HepG2 (cell line): ENCODE data around the gene DNPEP. TPM values are rescaled to one million over a fixed set of nuclear protein-coding genes. Genes with fewer than 3 reads are reported as not detected.

Experiments
- ARID4A ChIP-seq: sonication (generic); formaldehyde crosslinking; IDR thresholded peaks from 2 replicates; pipeline ENCODE4 v1.5.0; 2020; ENCODE audit warnings: mild to moderate bottlenecking, missing genetic modification reagents, borderline replicate concordance
- ASH2L ChIP-seq: fragments of 300-600, 200-600 bp; sonication (generic); IDR thresholded peaks from 2 replicates; pipeline ENCODE4 v1.7.0; 2017; ENCODE audit warnings: low read depth, mild to moderate bottlenecking, moderate library complexity, mixed read lengths, low read length; ENCODE audit not compliant: insufficient read length
- NFKB2 ChIP-seq: sonication (generic); formaldehyde crosslinking; IDR thresholded peaks from 2 replicates; pipeline ENCODE4 v1.4.0; 2020; ENCODE audit warnings: missing genetic modification reagents, borderline replicate concordance
- SNAPC2 ChIP-seq: sonication (generic); formaldehyde crosslinking; IDR thresholded peaks from 2 replicates; pipeline ENCODE4 v1.8.1; 2022; ENCODE audit warnings: mild to moderate bottlenecking, missing genetic modification reagents
- STAG1 ChIP-seq: sonication (generic); formaldehyde crosslinking; IDR thresholded peaks from 2 replicates; pipeline ENCODE4 v1.4.0; 2020; ENCODE audit warnings: missing genetic modification reagents
- ZNF704 ChIP-seq: sonication (generic); formaldehyde crosslinking; IDR thresholded peaks from 2 replicates; pipeline ENCODE4 v1.8.1; 2023; ENCODE audit warnings: mild to moderate bottlenecking, inconsistent platforms, moderate library complexity, missing genetic modification reagents, borderline replicate concordance
- polyA plus RNA-seq, 8 experiments: library from polyadenylated mRNA; depleted of rRNA in 3 of 8; stranded (reverse) in 7 of 8; unstranded in 1 of 8; fragments of >200 nt; fragmentation: Illumina TruSeq in 4 of 8; extraction: Trizol in 4 of 8; gene quantifications; 2 replicates each; pipeline versions ENCODE4 v1.2.1 to v1.2.3, GENCODE V29; 2011 to 2016; ENCODE audit warnings: low read depth in 4 of 8, missing spikeins in 1 of 8, mixed read lengths in 1 of 8; ENCODE audit not compliant: insufficient read depth in 1 of 8
- total RNA-seq, 5 experiments: library from RNA; depleted of rRNA; stranded (reverse); fragments of >200 nt; fragmentation: Illumina TruSeq; extraction: Trizol; gene quantifications; 2 replicates each; pipeline ENCODE4 v1.2.3, GENCODE V29; 2016; ENCODE audit warnings: low read depth in 1 of 5
- TF ChIP-seq, protein P1 (sequence below): sonication (generic); formaldehyde crosslinking; IDR thresholded peaks from 2 replicates; pipeline ENCODE4 v1.8.1; 2023; ENCODE audit warnings: mild to moderate bottlenecking, missing genetic modification reagents
- TF ChIP-seq, protein P2 (sequence below): sonication (generic); formaldehyde crosslinking; IDR thresholded peaks from 2 replicates; pipeline ENCODE4 v1.5.0; 2020; ENCODE audit warnings: mild to moderate bottlenecking, missing genetic modification reagents

Gene DNPEP
- total and polyA plus RNA-seq, 2 of the 13 experiments (the other 11 are each of a cell fraction or from before 2014, with no cell fraction given) = 104 to 109 TPM

- TF ChIP-seq, protein P1, sequence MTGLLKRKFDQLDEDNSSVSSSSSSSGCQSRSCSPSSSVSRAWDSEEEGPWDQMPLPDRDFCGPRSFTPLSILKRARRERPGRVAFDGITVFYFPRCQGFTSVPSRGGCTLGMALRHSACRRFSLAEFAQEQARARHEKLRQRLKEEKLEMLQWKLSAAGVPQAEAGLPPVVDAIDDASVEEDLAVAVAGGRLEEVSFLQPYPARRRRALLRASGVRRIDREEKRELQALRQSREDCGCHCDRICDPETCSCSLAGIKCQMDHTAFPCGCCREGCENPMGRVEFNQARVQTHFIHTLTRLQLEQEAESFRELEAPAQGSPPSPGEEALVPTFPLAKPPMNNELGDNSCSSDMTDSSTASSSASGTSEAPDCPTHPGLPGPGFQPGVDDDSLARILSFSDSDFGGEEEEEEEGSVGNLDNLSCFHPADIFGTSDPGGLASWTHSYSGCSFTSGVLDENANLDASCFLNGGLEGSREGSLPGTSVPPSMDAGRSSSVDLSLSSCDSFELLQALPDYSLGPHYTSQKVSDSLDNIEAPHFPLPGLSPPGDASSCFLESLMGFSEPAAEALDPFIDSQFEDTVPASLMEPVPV (CRISPR knock-in tag) = no peak
- TF ChIP-seq NFKB2 (CRISPR knock-in tag) (no peak), SNAPC2 (CRISPR knock-in tag) (no peak), STAG1 (CRISPR knock-in tag) (no peak), ASH2L (no peak), ARID4A (CRISPR knock-in tag) (no peak), ZNF704 (CRISPR knock-in tag) (no peak)
- TF ChIP-seq, protein P2, sequence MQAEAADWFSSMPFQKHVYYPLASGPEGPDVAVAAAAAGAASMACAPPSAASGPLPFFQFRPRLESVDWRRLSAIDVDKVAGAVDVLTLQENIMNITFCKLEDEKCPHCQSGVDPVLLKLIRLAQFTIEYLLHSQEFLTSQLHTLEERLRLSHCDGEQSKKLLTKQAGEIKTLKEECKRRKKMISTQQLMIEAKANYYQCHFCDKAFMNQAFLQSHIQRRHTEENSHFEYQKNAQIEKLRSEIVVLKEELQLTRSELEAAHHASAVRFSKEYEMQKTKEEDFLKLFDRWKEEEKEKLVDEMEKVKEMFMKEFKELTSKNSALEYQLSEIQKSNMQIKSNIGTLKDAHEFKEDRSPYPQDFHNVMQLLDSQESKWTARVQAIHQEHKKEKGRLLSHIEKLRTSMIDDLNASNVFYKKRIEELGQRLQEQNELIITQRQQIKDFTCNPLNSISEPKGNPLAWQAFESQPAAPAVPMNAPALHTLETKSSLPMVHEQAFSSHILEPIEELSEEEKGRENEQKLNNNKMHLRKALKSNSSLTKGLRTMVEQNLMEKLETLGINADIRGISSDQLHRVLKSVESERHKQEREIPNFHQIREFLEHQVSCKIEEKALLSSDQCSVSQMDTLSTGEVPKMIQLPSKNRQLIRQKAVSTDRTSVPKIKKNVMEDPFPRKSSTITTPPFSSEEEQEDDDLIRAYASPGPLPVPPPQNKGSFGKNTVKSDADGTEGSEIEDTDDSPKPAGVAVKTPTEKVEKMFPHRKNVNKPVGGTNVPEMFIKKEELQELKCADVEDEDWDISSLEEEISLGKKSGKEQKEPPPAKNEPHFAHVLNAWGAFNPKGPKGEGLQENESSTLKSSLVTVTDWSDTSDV = no peak
Measured at GRCh38 chr2:219368690-219369191, 19.0 kb downstream of the DNPEP start (continued).
